Dendritic cell treated with granulocyte-macrophage colony-stimulating factor and Interleukin-4, amounts not matched to agents 40 ng/mL and 50 ng/mL, for 4 days (primary cell): ENCODE data around the gene FXYD7.
A peak's percentile ranks its signal among the peaks of the same experiment; 100 is the strongest.

Source experiments
- H3K27ac Mint-ChIP-seq: one replicate; pipeline ENCODE4 v1.8.0; 2022; ENCODE audit warnings: mild to moderate bottlenecking, mixed read lengths
- H3K27me3 Mint-ChIP-seq: one replicate; pipeline ENCODE4 v1.8.0; 2022; ENCODE audit warnings: mild to moderate bottlenecking, mixed read lengths
- H3K36me3 Mint-ChIP-seq: one replicate; pipeline ENCODE4 v1.8.0; 2022; ENCODE audit warnings: low read depth, mixed read lengths
- H3K4me1 Mint-ChIP-seq: one replicate; pipeline ENCODE4 v1.8.0; 2022; ENCODE audit warnings: low read depth, mixed read lengths
- H3K4me3 Mint-ChIP-seq: one replicate; pipeline ENCODE4 v1.8.0; 2022; ENCODE audit warnings: mild to moderate bottlenecking, moderate library complexity, mixed read lengths
- H3K9me3 Mint-ChIP-seq: one replicate; pipeline ENCODE4 v1.8.0; 2022; ENCODE audit warnings: mixed read lengths
- intact Hi-C: fragments of 100-400 bp; cut with micrococcal nuclease; formaldehyde crosslinking; loops from one replicate; pipeline ENCODE4 v1.15.0; 2022

The FXYD7 gene

GRCh38 chr19:35153701-35154524, 10.9 kb downstream of the FXYD7 start:
- peaks cover 14% of the 10 kb centered on the region for H3K27me3 Mint-ChIP-seq
- intact Hi-C loops, result loop anchor here (5.0 to 10.0 kb wide), 2 partner anchors 51 to 113 kb away; partner anchors contain the start of gene USF2
- peaks cover 62% of the 10 kb centered on the region for H3K4me1 Mint-ChIP-seq
- H3K27ac Mint-ChIP-seq, result peak overlapping the region; percentile 98
- peaks cover 43% of the 10 kb centered on the region for H3K36me3 Mint-ChIP-seq
- no peaks in the 10 kb centered on the region for H3K9me3 Mint-ChIP-seq
- H3K4me3 Mint-ChIP-seq, result peak overlapping the region; percentile 100

- H3K27me3 Mint-ChIP-seq, result peaks cover 14% of the 10 kb centered on the region
Measured at GRCh38 chr19:35154525-35155406, 11.7 kb downstream of the FXYD7 start, which contains the start of gene FXYD5. Gene FXYD5 (plus strand): TSS chr19:35154735. CDS start chr19:35155551, 816 bp downstream.

GRCh38 chr19:35155441-35155840, 12.4 kb downstream of the FXYD7 start:
- Mint-ChIP-seq H3K27ac (peak overlapping the region; percentile 98), H3K4me3 (peak overlapping the region; percentile 100), H3K36me3 (peaks cover 58% of the 10 kb centered on the region), H3K4me1 (peaks cover 58% of the 10 kb centered on the region), H3K9me3 (no peaks in the 10 kb centered on the region), H3K27me3 (peaks cover 14% of the 10 kb centered on the region)
- intact Hi-C loops, result loop anchor here (10.0 kb wide), 1 partner anchor 49 kb away; no protein-coding TSS in a partner anchor

More at GRCh38 chr19:35154525-35155406, 11.7 kb downstream of the FXYD7 start, which contains the start of gene FXYD5:
- Mint-ChIP-seq H3K4me1 (peaks cover 62% of the 10 kb centered on the region), H3K27ac (peak within 1 kb of the TSS; percentile 98), H3K9me3 (no peaks in the 10 kb centered on the region), H3K36me3 (peaks cover 51% of the 10 kb centered on the region), H3K4me3 (peak within 1 kb of the TSS; percentile 100)
- intact Hi-C loops, result loop anchor here (5.0 to 10.0 kb wide), 2 partner anchors 50 to 113 kb away; partner anchors contain the start of gene USF2

GRCh38 chr19:35155981-35156672, 13.1 kb downstream of the FXYD7 start:
- H3K4me1 Mint-ChIP-seq, result peaks cover 54% of the 10 kb centered on the region
- H3K9me3 Mint-ChIP-seq, result peaks cover 3% of the 10 kb centered on the region
- H3K27me3 Mint-ChIP-seq, result peaks cover 14% of the 10 kb centered on the region
- H3K36me3 Mint-ChIP-seq, result peaks cover 65% of the 10 kb centered on the region
- H3K4me3 Mint-ChIP-seq, result peak overlapping the region; percentile 100
- intact Hi-C loops, result loop anchor here (10.0 kb wide), 1 partner anchor 49 kb away; no protein-coding TSS in a partner anchor
- H3K27ac Mint-ChIP-seq, result peak overlapping the region; percentile 98

- Mint-ChIP-seq H3K27me3 (peaks cover 12% of the 10 kb centered on the region), H3K4me3 (peak overlapping the region; percentile 100), H3K27ac (no peak overlapping the region), H3K36me3 (peaks cover 70% of the 10 kb centered on the region), H3K4me1 (peaks cover 49% of the 10 kb centered on the region), H3K9me3 (peaks cover 8% of the 10 kb centered on the region)
- intact Hi-C loops, result loop anchor here (10.0 kb wide), 1 partner anchor 48 kb away; no protein-coding TSS in a partner anchor
Measured at GRCh38 chr19:35156673-35157014, 13.6 kb downstream of the FXYD7 start.

GRCh38 chr19:35157431-35157830, 14.4 kb downstream of the FXYD7 start:
- peaks cover 78% of the 10 kb centered on the region for H3K36me3 Mint-ChIP-seq
- peaks cover 11% of the 10 kb centered on the region for H3K27me3 Mint-ChIP-seq
- H3K4me1 Mint-ChIP-seq, result peaks cover 44% of the 10 kb centered on the region
- H3K9me3 Mint-ChIP-seq, result peaks cover 16% of the 10 kb centered on the region
- no peak overlapping the region for H3K27ac Mint-ChIP-seq
- intact Hi-C loops, result loop anchor here (10.0 kb wide), 1 partner anchor 47 kb away; no protein-coding TSS in a partner anchor
- H3K4me3 Mint-ChIP-seq, result no peak overlapping the region

GRCh38 chr19:35159606-35160005, 16.6 kb downstream of the FXYD7 start:
- Mint-ChIP-seq H3K36me3 (peaks cover 96% of the 10 kb centered on the region), H3K27me3 (no peaks in the 10 kb centered on the region), H3K9me3 (peaks cover 34% of the 10 kb centered on the region), H3K27ac (no peak overlapping the region), H3K4me1 (peaks cover 28% of the 10 kb centered on the region), H3K4me3 (no peak overlapping the region)
- intact Hi-C loops, result loop anchor here (10.0 kb wide), 1 partner anchor 45 kb away; no protein-coding TSS in a partner anchor

- peaks cover 42% of the 10 kb centered on the region for H3K9me3 Mint-ChIP-seq
- intact Hi-C loops, result no loop called here
- no peak overlapping the region for H3K4me3 Mint-ChIP-seq
- H3K36me3 Mint-ChIP-seq, result peaks cover 99% of the 10 kb centered on the region
- H3K27me3 Mint-ChIP-seq, result no peaks in the 10 kb centered on the region
- no peak overlapping the region for H3K27ac Mint-ChIP-seq
- H3K4me1 Mint-ChIP-seq, result peaks cover 20% of the 10 kb centered on the region
Measured at GRCh38 chr19:35160629-35161433, 17.8 kb downstream of the FXYD7 start.

GRCh38 chr19:35161434-35161743, 18.3 kb downstream of the FXYD7 start:
- Mint-ChIP-seq H3K4me3 (no peak overlapping the region), H3K27ac (no peak overlapping the region), H3K36me3 (peaks cover 100% of the 10 kb centered on the region), H3K27me3 (no peaks in the 10 kb centered on the region), H3K9me3 (peaks cover 47% of the 10 kb centered on the region), H3K4me1 (peaks cover 20% of the 10 kb centered on the region)
- intact Hi-C loops, result no loop called here

GRCh38 chr19:35162471-35163326, 19.6 kb downstream of the FXYD7 start:
- Mint-ChIP-seq H3K9me3 (peaks cover 51% of the 10 kb centered on the region), H3K4me3 (no peak overlapping the region), H3K36me3 (peaks cover 97% of the 10 kb centered on the region), H3K4me1 (peaks cover 28% of the 10 kb centered on the region), H3K27me3 (no peaks in the 10 kb centered on the region), H3K27ac (no peak overlapping the region)
- intact Hi-C loops, result no loop called here

- H3K9me3 Mint-ChIP-seq, result peaks cover 51% of the 10 kb centered on the region
- peaks cover 97% of the 10 kb centered on the region for H3K36me3 Mint-ChIP-seq
- H3K4me1 Mint-ChIP-seq, result peaks cover 42% of the 10 kb centered on the region
- H3K4me3 Mint-ChIP-seq, result no peak overlapping the region
- intact Hi-C loops, result no loop called here
- no peak overlapping the region for H3K27ac Mint-ChIP-seq
- no peaks in the 10 kb centered on the region for H3K27me3 Mint-ChIP-seq
Measured at GRCh38 chr19:35164418-35164817, 21.4 kb downstream of the FXYD7 start.
